GM18909 (cell line): ENCODE measurements around the gene TRDN.
"Not testable (repeated sequence)": the region's sequence is repeated elsewhere in the genome, so short reads cannot be mapped to it uniquely, and the experiment has no call there.

ENCODE experiments used
- ATAC-seq: cut with Tn5 transposase; IDR thresholded peaks from one replicate; pipeline ENCODE4 v1.9.1; 2021; ENCODE audit warnings: mild to moderate bottlenecking; ENCODE audit not compliant: unreplicated experiment, poor library complexity

The TRDN gene

GRCh38 chr6:123332070-123332469 is 304.7 kb downstream of the TRDN start:
- ATAC-seq, result no peak

GRCh38 chr6:123329337-123329736 is 307.4 kb downstream of the TRDN start:
- no peak for ATAC-seq

DNA sequence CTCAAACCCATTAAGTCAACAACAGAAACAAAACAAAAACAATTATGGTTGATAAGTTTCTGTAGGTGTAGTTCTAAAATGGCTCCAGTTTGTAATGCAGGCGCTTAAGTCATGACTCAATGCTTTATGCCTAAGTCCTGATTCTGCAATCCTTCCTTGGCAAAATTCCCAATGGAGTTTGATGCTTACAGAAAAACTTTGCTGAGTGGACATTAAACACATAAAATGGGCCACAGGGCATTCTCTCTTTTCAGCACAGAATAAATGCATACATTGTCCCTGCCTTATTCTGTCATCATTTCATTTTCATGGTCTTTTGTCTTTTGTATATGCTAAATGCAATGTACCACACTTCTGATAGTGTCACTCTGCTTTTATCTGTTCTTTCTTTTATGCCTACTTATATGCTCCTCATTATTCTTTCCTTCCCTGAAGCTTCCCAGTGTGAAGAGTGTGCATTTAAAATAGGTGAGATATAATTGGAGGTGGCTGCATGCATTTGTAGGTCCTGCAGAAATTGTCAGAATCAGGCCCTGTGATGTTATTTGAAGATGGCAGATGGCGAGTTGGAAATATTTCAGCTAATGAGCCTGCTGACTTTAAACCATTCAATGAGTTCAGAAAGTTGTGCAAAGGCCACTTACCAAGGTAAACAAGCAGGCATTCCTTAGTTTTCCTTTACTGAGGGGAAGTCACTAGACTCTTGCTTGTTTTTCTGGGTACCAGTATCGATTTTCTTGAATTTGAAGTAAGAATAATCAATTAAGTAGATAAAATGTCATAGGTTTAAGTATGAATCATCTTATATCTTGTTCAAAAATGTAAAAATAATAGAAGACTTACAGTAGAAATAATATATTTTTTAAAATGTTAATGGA is 313.1 kb downstream of the TRDN start:
- no peak for ATAC-seq

DNA sequence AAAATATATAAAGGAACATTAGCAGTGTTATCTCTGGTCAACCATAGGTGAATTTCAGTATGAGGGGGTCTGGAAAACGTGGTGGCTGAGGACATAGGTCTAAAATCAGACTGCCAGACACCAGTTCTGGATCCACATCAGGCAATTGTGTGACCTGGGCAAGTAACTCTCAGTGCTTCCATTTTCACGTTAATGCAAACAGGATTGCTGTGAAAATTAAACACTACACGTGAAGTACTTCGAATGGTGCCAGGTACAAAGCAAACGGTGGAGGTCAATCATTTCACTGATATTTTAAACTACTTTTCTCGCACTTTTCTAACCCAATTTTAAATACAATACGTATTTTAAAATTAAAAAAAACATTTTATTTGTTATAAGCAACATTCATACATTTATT is 315.7 kb downstream of the TRDN start:
- ATAC-seq, result no peak

DNA sequence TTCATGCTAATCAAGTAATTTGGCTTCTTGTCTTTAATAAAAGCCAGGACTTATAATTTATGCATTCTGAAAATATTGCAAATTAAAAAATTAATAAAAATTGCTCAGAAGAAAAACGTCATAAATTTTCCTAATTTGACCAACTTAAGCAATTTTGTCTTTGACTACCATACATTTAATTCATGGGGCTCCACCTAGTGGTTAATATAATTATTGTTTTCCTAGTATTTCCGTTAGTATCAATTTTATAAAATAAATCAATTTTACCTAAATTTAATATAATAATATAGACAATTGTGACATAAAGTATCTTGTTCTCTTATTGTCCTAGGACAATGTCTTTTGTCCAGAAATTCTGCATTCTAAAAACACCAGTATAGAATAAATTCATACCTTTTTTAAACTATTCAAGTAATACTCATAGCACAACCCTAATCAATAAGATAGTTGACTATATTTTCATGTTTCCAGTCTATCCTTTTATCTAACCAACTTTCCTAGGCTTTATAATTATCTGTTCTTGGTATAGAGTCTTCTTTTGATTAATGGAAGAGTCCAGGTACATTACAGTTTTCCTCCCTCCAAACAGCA is 319.9 kb downstream of the TRDN start:
- ATAC-seq, result no peak

DNA sequence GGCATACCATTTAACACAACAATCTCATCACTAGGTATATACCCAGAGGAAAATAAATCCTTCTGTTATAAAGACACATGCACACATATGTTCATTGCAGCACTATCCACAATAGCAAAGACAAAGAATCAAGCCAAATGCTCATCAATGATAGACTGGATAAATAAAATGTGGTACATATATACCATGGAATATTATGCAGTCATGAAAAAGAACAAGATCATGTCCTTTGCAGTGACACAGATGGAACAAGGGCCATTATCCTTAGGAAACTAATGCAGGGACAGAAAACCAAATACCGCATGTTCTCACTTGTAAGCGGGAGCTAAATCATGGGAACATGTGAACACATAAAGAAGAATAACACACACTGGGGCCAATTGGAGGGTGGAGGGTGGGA is 322.3 kb downstream of the TRDN start:
- not testable (repeated sequence) for ATAC-seq

- no peak for ATAC-seq
Observed at GRCh38 chr6:123309130-123309529, 327.6 kb downstream of the TRDN start.

- no peak for ATAC-seq
Observed at GRCh38 chr6:123306334-123306733, 330.4 kb downstream of the TRDN start.

DNA sequence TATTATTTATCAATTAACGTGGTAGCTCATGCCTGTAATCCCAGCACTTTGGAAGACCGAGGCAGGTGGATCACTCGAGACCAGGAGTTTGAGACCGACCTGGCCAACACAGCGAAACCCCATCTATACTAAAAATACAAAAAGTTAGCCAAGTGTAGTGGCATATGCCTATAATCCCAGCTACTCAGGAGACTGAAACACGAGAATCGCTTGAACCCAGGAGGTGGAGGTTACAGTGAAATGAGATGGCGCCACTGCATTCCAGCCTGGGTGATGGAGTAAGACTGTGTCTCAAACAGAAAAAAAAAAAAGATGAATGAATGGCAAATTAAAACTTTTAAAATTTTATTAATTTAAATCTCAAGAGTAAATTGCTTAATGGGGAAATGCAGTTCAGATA is 341.1 kb downstream of the TRDN start:
- no peak for ATAC-seq

DNA sequence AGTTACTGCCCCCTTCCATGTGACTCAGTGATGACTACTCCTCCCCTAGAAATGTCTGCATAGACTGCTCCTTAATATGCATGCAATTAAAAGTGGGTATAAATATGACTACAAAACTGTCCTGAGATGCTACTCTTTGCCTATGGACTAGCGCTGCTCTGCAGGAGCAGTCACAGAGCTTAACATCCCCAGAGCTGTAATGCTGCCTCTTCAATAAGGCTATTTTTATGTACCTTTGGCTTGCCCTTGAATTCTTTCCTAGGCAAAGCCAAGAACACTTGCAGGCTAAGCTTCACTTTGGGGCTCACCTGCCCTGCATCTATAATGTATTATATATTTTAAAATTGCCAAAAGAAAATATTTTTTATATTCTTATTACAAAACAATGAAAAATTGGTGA is 341.6 kb downstream of the TRDN start:
- ATAC-seq, result no peak

DNA sequence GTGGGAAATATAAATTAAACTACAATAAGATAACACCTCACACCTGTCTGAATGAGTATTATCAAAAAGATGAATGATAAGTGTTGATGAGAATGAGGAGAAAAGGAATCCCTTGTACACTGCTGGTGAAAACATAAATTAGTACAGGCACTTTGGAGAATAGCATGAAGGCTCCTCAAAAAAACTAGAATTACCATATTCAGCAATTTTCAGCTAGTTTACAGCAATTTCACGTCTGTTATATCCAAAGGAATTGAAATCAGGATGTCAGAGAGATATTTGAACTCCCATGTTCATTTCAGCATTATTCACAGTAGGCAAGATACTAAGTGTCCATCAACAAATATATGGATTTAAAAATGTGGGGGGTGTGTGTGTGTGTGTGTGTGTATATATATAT is 348.1 kb downstream of the TRDN start:
- no peak for ATAC-seq

DNA sequence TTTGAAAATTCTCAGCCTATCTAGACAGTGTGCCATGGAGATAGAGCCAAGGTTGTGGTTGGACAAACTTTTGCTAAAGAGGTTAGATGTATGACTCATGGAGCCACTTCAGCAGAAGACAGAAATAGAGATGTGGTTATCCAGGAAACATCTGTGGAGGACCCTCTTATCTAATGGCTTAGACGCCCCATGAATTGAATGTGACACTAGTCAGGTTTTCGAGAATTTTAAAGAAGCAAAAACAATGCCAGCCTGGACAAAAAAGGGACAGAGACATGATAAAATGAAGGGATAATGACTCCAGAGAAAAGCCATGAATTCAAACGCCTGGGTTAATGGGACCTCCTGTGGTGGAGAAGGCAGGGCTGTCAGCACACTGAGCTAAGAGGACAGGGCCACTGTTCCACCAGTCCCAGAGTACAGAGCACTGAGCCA is 360.2 kb downstream of the TRDN start:
- no peak for ATAC-seq

GRCh38 chr6:123263981-123264380 is 372.8 kb downstream of the TRDN start:
- no peak for ATAC-seq

DNA sequence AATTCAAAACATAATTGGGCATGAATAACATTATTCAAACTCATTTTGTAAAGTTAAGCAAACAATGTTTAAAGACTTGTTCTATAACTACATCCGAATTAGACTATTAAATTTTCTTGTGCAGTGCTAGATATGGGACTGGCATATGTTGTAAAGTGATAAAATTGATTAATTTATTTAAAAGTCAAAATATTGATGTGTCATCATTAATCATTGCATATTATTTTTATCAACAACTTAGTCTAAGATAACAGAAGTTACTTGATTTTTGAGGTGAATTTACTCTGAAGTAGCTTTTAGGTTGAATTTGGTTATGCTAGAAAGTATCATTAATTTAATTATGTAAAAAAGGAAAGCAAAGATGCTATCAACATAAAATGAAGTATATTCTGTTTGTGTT is 396.1 kb downstream of the TRDN start:
- ATAC-seq, result no peak

GRCh38 chr6:123233336-123233735 is 403.4 kb downstream of the TRDN start:
- ATAC-seq, result no peak

DNA sequence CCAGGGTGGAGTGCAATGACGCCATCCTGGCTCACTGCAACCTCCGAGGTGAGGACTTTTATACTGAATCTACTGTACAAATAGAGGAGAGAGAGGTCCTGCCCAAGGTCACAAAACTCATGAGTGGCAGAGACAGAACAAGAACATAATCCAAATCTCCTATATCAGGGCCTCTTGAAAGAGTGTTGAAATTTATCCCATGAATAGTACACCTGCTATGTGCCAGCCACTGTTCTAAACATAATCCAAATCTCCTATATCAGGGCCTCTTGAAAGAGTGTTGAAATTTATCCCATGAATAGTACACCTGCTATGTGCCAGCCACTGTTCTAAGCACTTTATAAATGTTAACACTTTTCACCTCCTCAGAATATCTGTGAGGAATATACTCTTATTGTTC is 409.0 kb downstream of the TRDN start:
- ATAC-seq, result not testable (repeated sequence)

DNA sequence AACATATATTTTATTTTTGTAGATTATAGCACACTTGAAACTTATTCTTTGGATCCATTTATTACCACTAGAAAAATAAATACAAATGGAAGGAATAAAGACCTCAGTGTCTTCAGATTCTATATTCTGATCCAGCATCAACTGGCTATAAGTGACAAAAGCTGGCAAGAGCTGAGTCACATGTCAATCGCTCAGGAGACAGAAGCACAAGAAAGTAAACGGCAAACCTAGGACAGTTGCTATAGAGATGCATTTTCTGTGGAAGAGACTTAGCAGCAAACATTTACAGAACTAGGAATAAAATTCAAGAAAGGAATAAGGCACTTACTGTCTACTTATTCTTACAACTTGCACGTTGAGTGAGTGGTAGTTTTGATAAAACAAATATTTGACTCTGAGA is 410.4 kb downstream of the TRDN start:
- no peak for ATAC-seq

DNA sequence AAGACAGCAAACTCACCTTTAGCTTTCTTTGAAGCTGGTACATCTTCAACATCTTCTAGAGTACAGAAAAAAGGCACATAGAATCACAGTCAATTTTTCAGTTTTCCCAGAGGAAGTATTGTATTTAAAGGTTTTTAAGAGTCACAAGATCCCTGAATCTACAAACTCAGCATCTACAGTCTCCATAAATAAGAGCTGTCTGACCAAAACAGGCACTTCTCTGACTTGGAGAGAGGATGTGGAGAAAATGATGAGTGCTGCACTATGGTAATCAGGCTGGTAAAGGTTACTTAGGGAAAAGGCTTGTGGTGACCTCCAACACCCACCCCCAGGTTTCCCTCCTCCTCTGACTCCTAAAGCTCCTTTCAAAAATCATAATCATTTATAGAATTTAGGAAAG is 412.7 kb downstream of the TRDN start:
- ATAC-seq, result no peak

GRCh38 chr6:123223461-123223860 is 413.3 kb downstream of the TRDN start:
- ATAC-seq, result no peak

- no peak for ATAC-seq
Observed at GRCh38 chr6:123215211-123215610, 421.5 kb downstream of the TRDN start.

DNA sequence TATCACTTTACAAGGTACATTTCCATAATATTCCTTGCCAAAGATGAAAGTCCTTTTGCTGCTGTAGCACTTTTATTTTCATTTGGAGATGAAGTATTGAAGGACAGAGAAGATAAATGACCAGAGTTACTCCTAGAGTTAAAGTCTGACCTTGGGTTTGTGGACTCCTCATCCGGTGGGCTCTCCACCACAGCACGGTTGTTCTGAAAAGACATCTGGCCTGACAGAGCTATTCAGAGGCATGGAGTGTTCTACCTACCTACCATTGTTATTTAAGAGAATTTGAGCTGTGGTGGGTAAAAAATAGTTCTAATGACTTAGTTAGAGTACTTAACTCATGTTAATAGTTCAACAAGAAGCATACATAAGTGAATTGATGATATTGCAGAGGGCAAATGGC is 422.3 kb downstream of the TRDN start:
- ATAC-seq, result no peak

GRCh38 chr6:123213921-123214320 is 422.8 kb downstream of the TRDN start:
- no peak for ATAC-seq
